B cell (primary cell): Measurements from ENCODE around the gene TRAF3. TPM values are rescaled to one million over a fixed set of nuclear protein-coding genes. Genes with fewer than 3 reads are reported as not detected.

Experiments
- ATAC-seq: fragments of 200-7000 bp; cut with Tn5 transposase; one replicate; pipeline ENCODE4 v1.10.0; 2021; ENCODE audit warnings: low read depth, mild to moderate bottlenecking, moderate number of reproducible peaks, moderate library complexity
- CTCF ChIA-PET: fragments of 350-600 bp; sonication (Branson Sonifier 250); formaldehyde crosslinking; loops from one replicate; lab custom pipeline; 2021; ENCODE audit warnings: antibody characterized with exemption, inconsistent platforms; lab: Charles Lee
- POLR2A ChIA-PET: fragments of 350-600 bp; sonication (Branson Sonifier 250); formaldehyde crosslinking; loops from one replicate; lab custom pipeline; 2021; ENCODE audit warnings: antibody characterized with exemption; lab: Charles Lee
- DNase-seq: peaks from one replicate; pipeline ENCODE4 v3.0.0; 2013
- H2AFZ ChIP-seq: 2 replicates; pipeline ENCODE4 v1.6.1; 2012; ENCODE audit warnings: mild to moderate bottlenecking, low read depth, low read length; ENCODE audit not compliant: insufficient read depth, poor library complexity, severe bottlenecking
- H3K27ac ChIP-seq, 2 donors: 1 replicate in 1 of 2; 2 replicates in 1 of 2; pipeline ENCODE4 v1.5.1; 2012 to 2013; ENCODE audit warnings: low read length in 2 of 2, mild to moderate bottlenecking in 2 of 2, moderate library complexity in 1 of 2
- H3K27me3 ChIP-seq, 4 experiments: fragments of 200-600 bp in 1 of 4; sonication (generic) in 1 of 4; replicated peaks in 1 of 4; 1 replicate in 2 of 4; 2 replicates in 2 of 4; pipeline versions ENCODE4 v1.6.1 to v1.7.0; 2013 to 2016; ENCODE audit warnings: low read length in 3 of 4, mild to moderate bottlenecking in 2 of 4, mixed read lengths in 1 of 4, moderate library complexity in 1 of 4; ENCODE audit not compliant: insufficient read depth in 4 of 4, control insufficient read depth in 3 of 4; ENCODE audit errors: control extremely low read depth in 1 of 4
- H3K36me3 ChIP-seq, 2 experiments: replicated peaks in 1 of 2; 1 replicate in 1 of 2; 2 replicates in 1 of 2; pipeline versions ENCODE4 v1.6.1 to v1.7.1; 2013; ENCODE audit warnings: low read length in 1 of 2; ENCODE audit not compliant: insufficient read depth in 2 of 2, control insufficient read depth in 1 of 2; ENCODE audit errors: control extremely low read depth in 1 of 2, extremely low read depth in 1 of 2
- H3K4me1 ChIP-seq, 2 donors: fragments of 200-600 bp in 1 of 2; sonication (generic) in 1 of 2; 1 replicate in 1 of 2; 2 replicates in 1 of 2; pipeline versions ENCODE4 v1.5.1 to v1.6.1; 2013 to 2017; ENCODE audit warnings: low read length in 2 of 2; ENCODE audit not compliant: control insufficient read depth in 2 of 2, insufficient read depth in 2 of 2
- H3K4me2 ChIP-seq: replicated peaks from 2 replicates; pipeline ENCODE3; 2012; ENCODE audit warnings: mild to moderate bottlenecking, low read depth, low read length; ENCODE audit not compliant: poor library complexity, severe bottlenecking
- H3K4me3 ChIP-seq, 5 experiments: fragments of 200-600 bp in 1 of 5; sonication (generic) in 1 of 5; 1 replicate in 3 of 5; 2 replicates in 2 of 5; pipeline versions ENCODE4 v1.5.1 to v1.7.0; 2011 to 2016; ENCODE audit warnings: low read length in 4 of 5, mild to moderate bottlenecking in 4 of 5, low read depth in 2 of 5, control low read depth in 1 of 5, moderate library complexity in 1 of 5; ENCODE audit not compliant: insufficient read depth in 1 of 5; ENCODE audit errors: control extremely low read depth in 1 of 5, extremely low read depth in 1 of 5
- H3K79me2 ChIP-seq: fragments of 200-600 bp; sonication (generic); one replicate; pipeline ENCODE4 v1.6.0; 2016; ENCODE audit warnings: low read length; ENCODE audit not compliant: control insufficient read depth, insufficient read depth
- H3K9ac ChIP-seq: fragments of 200-600 bp; sonication (generic); 2 replicates; pipeline ENCODE4 v1.6.1; 2017; ENCODE audit warnings: mild to moderate bottlenecking, low read length, moderate library complexity
- H3K9me3 ChIP-seq, 3 donors: one replicate each; pipeline versions ENCODE4 v1.6.1 to v1.7.1; 2013; ENCODE audit warnings: low read length in 2 of 3; ENCODE audit not compliant: control insufficient read depth in 2 of 3, insufficient read depth in 1 of 3; ENCODE audit errors: control extremely low read depth in 1 of 3
- H4K20me1 ChIP-seq: 2 replicates; pipeline ENCODE4 v1.6.0; 2012; ENCODE audit warnings: mild to moderate bottlenecking, low read length; ENCODE audit not compliant: insufficient read depth, control insufficient read depth, poor library complexity, severe bottlenecking
- H3K27ac Mint-ChIP-seq: one replicate; pipeline ENCODE4 v1.8.0; 2021; ENCODE audit warnings: mixed read lengths
- H3K27me3 Mint-ChIP-seq: one replicate; pipeline ENCODE4 v1.8.0; 2021; ENCODE audit warnings: mixed read lengths
- H3K4me1 Mint-ChIP-seq: one replicate; pipeline ENCODE4 v1.8.0; 2021; ENCODE audit warnings: mixed read lengths
- H3K4me3 Mint-ChIP-seq: one replicate; pipeline ENCODE4 v1.8.0; 2021; ENCODE audit warnings: mixed read lengths
- H3K9me3 Mint-ChIP-seq: one replicate; pipeline ENCODE4 v1.8.0; 2022; ENCODE audit warnings: mixed read lengths; ENCODE audit not compliant: insufficient read depth
- CTCF ChIP-seq: fragments of 200-600 bp; IDR thresholded peaks from one replicate; pipeline ENCODE4 v1.8.0; 2022; ENCODE audit warnings: antibody characterized with exemption, mild to moderate bottlenecking
- EZH2 ChIP-seq: IDR thresholded peaks from 2 replicates; pipeline ENCODE4 v1.6.1; 2012; ENCODE audit warnings: borderline replicate concordance, low read depth, mild to moderate bottlenecking, moderate library complexity, low read length; ENCODE audit not compliant: insufficient read depth, poor library complexity, severe bottlenecking
- WGBS: methylation state at CpG from one replicate; pipeline ENCODE4 v1.1.5; 2013; ENCODE audit warnings: missing lambda C conversion rate; ENCODE audit not compliant: insufficient coverage; 5-methylcytosine and 5-hydroxymethylcytosine counted together
- intact Hi-C: fragments of 100-400 bp; cut with micrococcal nuclease; formaldehyde crosslinking; loops from one replicate; pipeline ENCODE4 v1.10.0; 2022
- polyA plus RNA-seq: library from polyadenylated mRNA; depleted of rRNA; stranded (reverse); fragments of >200 nt; gene quantifications from 2 replicates; pipeline ENCODE4 v1.2.3, GENCODE V29; 2012
- total RNA-seq, 2 donors: library from RNA; stranded (reverse); fragments of 120-200 nt in 1 of 2; gene quantifications; 1 replicate in 1 of 2; 2 replicates in 1 of 2; pipeline versions ENCODE4 v1.2.3 to v1.2.4, GENCODE V29; 2013 to 2022

Gene TRAF3
- total and polyA plus RNA-seq, 2 donors (not counting 1 experiment from before 2014, with no cell fraction given) = 42.8 to 89.8 TPM

GRCh38 chr14:102809870-102810269 is 32.6 kb downstream of the TRAF3 start:
- DNase-seq (no peak), ATAC-seq (no peak)
- peak overlapping the region; percentile 52 to 53 for H3K27ac ChIP-seq
- H2AFZ ChIP-seq = no peak overlapping the region
- Mint-ChIP-seq H3K9me3 (no peaks in the 10 kb centered on the region), H3K27ac (peak overlapping the region; percentile 75), H3K4me1 (peaks cover 86% of the 10 kb centered on the region), H3K4me3 (peak overlapping the region; percentile 35), H3K27me3 (no peaks in the 10 kb centered on the region)
- 100% methylated on average over 1 of the region's 3 CpGs for WGBS
- H3K79me2 ChIP-seq = peaks cover 100% of the 10 kb centered on the region
- H3K36me3 ChIP-seq = peaks cover 0 to 13% of the 10 kb centered on the region in 2 experiments
- POLR2A ChIA-PET = interaction anchor here (0.8 to 1.0 kb wide), 2 partner anchors 9 to 85 kb away, joined by 4 read pairs; no protein-coding TSS in a partner anchor
- no peak for TF ChIP-seq EZH2
- no peaks in the 10 kb centered on the region for H3K27me3 ChIP-seq
- H3K9me3 ChIP-seq = no peaks in the 10 kb centered on the region
- intact Hi-C loops = no loop called here
- CTCF ChIA-PET = interaction anchor here (1.7 kb wide), 1 partner anchor 19 kb away, joined by 5 read pairs; no protein-coding TSS in a partner anchor
- peak overlapping the region; percentile 41 for H3K4me2 ChIP-seq
- no peak overlapping the region for H3K4me3 ChIP-seq
- H4K20me1 ChIP-seq = peaks cover 49% of the 10 kb centered on the region
- H3K4me1 ChIP-seq = peaks cover 71 to 82% of the 10 kb centered on the region in 2 donors
- H3K9ac ChIP-seq = no peak overlapping the region

GRCh38 chr14:102810523-102810922 is 33.3 kb downstream of the TRAF3 start:
- ChIA-PET POLR2A (interaction anchor here (0.8 kb wide), 1 partner anchor 86 kb away, joined by 4 read pairs; no protein-coding TSS in a partner anchor), CTCF (interaction anchor here (1.2 to 1.7 kb wide), 2 partner anchors 18 to 107 kb away, joined by 3 to 5 read pairs; no protein-coding TSS in a partner anchor)
- Histone ChIP-seq H3K9ac (no peak overlapping the region), H3K4me1 (peaks cover 69 to 76% of the 10 kb centered on the region in 2 donors), H3K36me3 (peaks cover 2 to 15% of the 10 kb centered on the region in 2 experiments), H4K20me1 (peaks cover 56% of the 10 kb centered on the region), H3K4me2 (peak overlapping the region; percentile 41), H3K9me3 (no peaks in the 10 kb centered on the region), H3K4me3 (no peak overlapping the region), H3K27ac (peak overlapping the region; percentile 52 to 53), H3K79me2 (peaks cover 100% of the 10 kb centered on the region), H2AFZ (no peak overlapping the region), H3K27me3 (no peaks in the 10 kb centered on the region)
- Mint-ChIP-seq H3K9me3 (no peaks in the 10 kb centered on the region), H3K4me3 (peak overlapping the region; percentile 35), H3K27me3 (no peaks in the 10 kb centered on the region), H3K4me1 (peaks cover 85% of the 10 kb centered on the region), H3K27ac (peak overlapping the region; percentile 75)
- WGBS = no CpG with 5 or more reads among the region's 3 CpGs
- DNase-seq (peak; percentile 49), ATAC-seq (no peak)
- TF ChIP-seq CTCF (no peak), EZH2 (no peak)
- intact Hi-C loops = no loop called here
